Neuron (in vitro differentiated cells): ENCODE results near the gene MAMDC2.

Experiments
- H2AFZ ChIP-seq: one replicate; pipeline ENCODE4 v1.6.1; 2013; ENCODE audit warnings: low read depth, mild to moderate bottlenecking, inconsistent platforms, low read length, moderate library complexity
- H3K27me3 ChIP-seq: one replicate; pipeline ENCODE4 v1.6.1; 2013; ENCODE audit warnings: low read length; ENCODE audit not compliant: insufficient read depth
- H3K36me3 ChIP-seq: one replicate; pipeline ENCODE4 v1.6.1; 2013; ENCODE audit warnings: low read length; ENCODE audit not compliant: insufficient read depth
- H3K4me1 ChIP-seq: one replicate; pipeline ENCODE4 v1.6.1; 2013; ENCODE audit warnings: low read length; ENCODE audit not compliant: insufficient read depth
- H3K4me3 ChIP-seq: 2 replicates; pipeline ENCODE4 v1.5.1; 2013; ENCODE audit warnings: mild to moderate bottlenecking, low read length, moderate library complexity
- H3K9me3 ChIP-seq: one replicate; pipeline ENCODE4 v1.6.1; 2013; ENCODE audit warnings: low read length

Gene MAMDC2

GRCh38 chr9:70081120-70081495 is 37.5 kb downstream of the MAMDC2 start:
- no peak overlapping the region for H2AFZ ChIP-seq

DNA sequence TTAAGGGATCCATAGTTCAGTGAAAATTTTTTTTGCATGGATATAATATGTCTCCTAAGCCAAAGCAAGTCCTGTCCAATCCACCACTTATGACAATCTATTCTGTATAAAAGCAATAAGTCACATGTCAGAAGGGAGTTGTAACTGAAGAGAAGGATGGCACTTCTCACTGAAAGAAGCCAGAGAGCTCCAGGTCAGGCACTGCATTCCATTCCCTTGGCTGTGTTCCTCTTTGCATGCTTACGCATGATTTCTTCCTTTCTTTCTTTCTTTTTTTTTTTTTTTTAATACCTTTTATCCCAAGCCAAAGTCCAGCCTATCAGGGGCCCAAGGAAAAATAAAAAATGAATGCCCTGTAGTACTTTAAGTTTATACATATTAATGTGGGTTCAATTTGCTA is 39.8 kb downstream of the MAMDC2 start:
- H2AFZ ChIP-seq: no peak overlapping the region
- H3K4me3 ChIP-seq: no peak overlapping the region
- no peaks in the 10 kb centered on the region for H3K27me3 ChIP-seq

More at GRCh38 chr9:70081120-70081495, 37.5 kb downstream of the MAMDC2 start:
- no peaks in the 10 kb centered on the region for H3K27me3 ChIP-seq
- no peaks in the 10 kb centered on the region for H3K9me3 ChIP-seq
- H3K4me1 ChIP-seq: peaks cover 36% of the 10 kb centered on the region
- no peaks in the 10 kb centered on the region for H3K36me3 ChIP-seq
- no peak overlapping the region for H3K4me3 ChIP-seq

DNA sequence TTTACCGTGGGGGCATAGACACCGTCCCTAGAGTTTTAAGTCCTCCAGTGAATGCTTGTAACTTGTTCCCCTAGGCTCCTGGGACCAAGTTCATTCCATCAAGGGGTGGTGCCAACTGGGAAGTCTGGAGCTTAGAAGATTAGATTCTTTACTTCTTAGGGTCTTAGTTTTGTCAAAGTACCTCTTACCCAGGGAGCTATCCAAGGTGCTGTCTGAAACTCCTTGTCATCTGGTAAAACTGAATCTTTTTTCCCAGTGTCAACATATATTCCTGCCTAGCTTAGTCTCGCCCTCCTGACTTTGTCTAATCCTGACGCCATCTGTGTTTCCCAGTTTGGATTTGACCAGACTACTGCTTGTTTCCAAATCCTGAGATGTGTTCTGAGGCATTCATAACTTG is 41.6 kb downstream of the MAMDC2 start:
- H3K4me1 ChIP-seq: peaks cover 29% of the 10 kb centered on the region
- H2AFZ ChIP-seq: no peak overlapping the region

More for the DNA sequence above, 39.8 kb downstream of the MAMDC2 start:
- Histone ChIP-seq H3K9me3 (no peaks in the 10 kb centered on the region), H3K4me1 (peaks cover 39% of the 10 kb centered on the region), H3K36me3 (no peaks in the 10 kb centered on the region)

GRCh38 chr9:70091103-70091502 is 47.5 kb downstream of the MAMDC2 start:
- no peaks in the 10 kb centered on the region for H3K9me3 ChIP-seq
- no peak overlapping the region for H2AFZ ChIP-seq
- no peak overlapping the region for H3K4me3 ChIP-seq
- peaks cover 11% of the 10 kb centered on the region for H3K4me1 ChIP-seq
- H3K36me3 ChIP-seq: no peaks in the 10 kb centered on the region
- no peaks in the 10 kb centered on the region for H3K27me3 ChIP-seq

More for the DNA sequence above, 41.6 kb downstream of the MAMDC2 start:
- Histone ChIP-seq H3K27me3 (no peaks in the 10 kb centered on the region), H3K4me3 (no peak overlapping the region), H3K36me3 (no peaks in the 10 kb centered on the region), H3K9me3 (no peaks in the 10 kb centered on the region)

GRCh38 chr9:70091572-70091971 is 47.9 kb downstream of the MAMDC2 start:
- Histone ChIP-seq H3K4me1 (peaks cover 8% of the 10 kb centered on the region), H3K4me3 (no peak overlapping the region), H2AFZ (no peak overlapping the region), H3K9me3 (no peaks in the 10 kb centered on the region), H3K36me3 (no peaks in the 10 kb centered on the region), H3K27me3 (no peaks in the 10 kb centered on the region)

- no peaks in the 10 kb centered on the region for H3K36me3 ChIP-seq
- H2AFZ ChIP-seq: no peak overlapping the region
- H3K4me3 ChIP-seq: no peak overlapping the region
Observed at GRCh38 chr9:70092190-70092589, 48.5 kb downstream of the MAMDC2 start.

DNA sequence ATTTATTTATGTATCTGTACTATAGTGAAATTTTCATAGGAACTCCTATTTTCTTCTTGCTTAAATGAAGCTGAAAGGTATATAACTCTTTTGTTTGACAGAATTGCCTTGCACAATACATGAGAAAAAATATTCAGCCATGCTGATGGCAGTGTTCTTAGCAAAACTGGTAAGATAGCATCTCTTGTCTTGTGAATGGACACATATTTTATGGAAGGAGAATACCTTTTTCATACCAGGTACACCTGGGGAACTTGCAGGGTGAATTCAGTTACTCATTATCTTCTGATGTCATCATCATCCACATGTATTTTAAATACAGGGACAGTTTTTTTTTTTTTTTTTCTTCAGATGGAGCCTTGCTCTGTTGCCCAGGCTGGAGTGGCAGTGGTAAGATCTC is 49.4 kb downstream of the MAMDC2 start:
- H3K36me3 ChIP-seq: no peaks in the 10 kb centered on the region
- H3K9me3 ChIP-seq: no peaks in the 10 kb centered on the region
- no peak overlapping the region for H3K4me3 ChIP-seq
- H2AFZ ChIP-seq: no peak overlapping the region
- H3K4me1 ChIP-seq: peaks cover 8% of the 10 kb centered on the region
- no peaks in the 10 kb centered on the region for H3K27me3 ChIP-seq

More at GRCh38 chr9:70092190-70092589, 48.5 kb downstream of the MAMDC2 start:
- H3K9me3 ChIP-seq: no peaks in the 10 kb centered on the region
- H3K4me1 ChIP-seq: peaks cover 8% of the 10 kb centered on the region
- no peaks in the 10 kb centered on the region for H3K27me3 ChIP-seq

- Histone ChIP-seq H3K9me3 (no peaks in the 10 kb centered on the region), H3K36me3 (no peaks in the 10 kb centered on the region), H3K4me1 (peaks cover 8% of the 10 kb centered on the region), H3K27me3 (no peaks in the 10 kb centered on the region), H3K4me3 (no peak overlapping the region), H2AFZ (no peak overlapping the region)
Observed at GRCh38 chr9:70093944-70094343, 50.3 kb downstream of the MAMDC2 start.

- Histone ChIP-seq H3K4me3 (no peak overlapping the region), H3K36me3 (no peaks in the 10 kb centered on the region), H3K4me1 (peaks cover 8% of the 10 kb centered on the region), H3K27me3 (no peaks in the 10 kb centered on the region), H3K9me3 (no peaks in the 10 kb centered on the region), H2AFZ (no peak overlapping the region)
Observed at GRCh38 chr9:70094747-70095146, 51.1 kb downstream of the MAMDC2 start.

GRCh38 chr9:70097187-70097586 is 53.5 kb downstream of the MAMDC2 start:
- Histone ChIP-seq H3K4me1 (peaks cover 8% of the 10 kb centered on the region), H2AFZ (no peak overlapping the region), H3K9me3 (no peaks in the 10 kb centered on the region), H3K36me3 (no peaks in the 10 kb centered on the region), H3K4me3 (no peak overlapping the region), H3K27me3 (no peaks in the 10 kb centered on the region)

GRCh38 chr9:70100362-70100761 is 56.7 kb downstream of the MAMDC2 start:
- H3K4me3 ChIP-seq: no peak overlapping the region

GRCh38 chr9:70101265-70101664 is 57.6 kb downstream of the MAMDC2 start:
- Histone ChIP-seq H3K27me3 (no peaks in the 10 kb centered on the region), H2AFZ (no peak overlapping the region), H3K4me3 (no peak overlapping the region), H3K36me3 (no peaks in the 10 kb centered on the region), H3K9me3 (no peaks in the 10 kb centered on the region), H3K4me1 (no peaks in the 10 kb centered on the region)

More at GRCh38 chr9:70100362-70100761, 56.7 kb downstream of the MAMDC2 start:
- Histone ChIP-seq H3K9me3 (no peaks in the 10 kb centered on the region), H3K27me3 (no peaks in the 10 kb centered on the region), H2AFZ (no peak overlapping the region), H3K4me1 (no peaks in the 10 kb centered on the region), H3K36me3 (no peaks in the 10 kb centered on the region)

DNA sequence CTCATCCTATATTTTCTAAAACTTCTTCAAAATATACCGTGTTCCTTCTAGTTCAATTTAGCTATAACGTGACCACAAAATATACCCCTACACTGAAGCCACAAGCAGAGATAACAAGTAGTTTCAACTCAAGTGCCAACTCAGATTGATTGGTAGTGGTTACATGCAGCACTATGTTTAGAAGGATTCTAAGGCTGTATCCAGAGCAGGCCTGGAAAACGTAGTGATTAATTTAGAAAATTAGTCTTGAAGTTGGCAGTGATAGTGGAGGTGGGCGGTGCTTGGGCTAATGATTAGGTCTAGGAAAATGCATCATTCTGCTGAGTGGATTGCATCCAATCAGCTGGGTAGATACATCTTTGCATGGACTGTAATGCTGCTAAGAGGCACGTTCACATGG is 61.5 kb downstream of the MAMDC2 start:
- Histone ChIP-seq H3K4me1 (no peaks in the 10 kb centered on the region), H3K4me3 (no peak overlapping the region), H3K27me3 (no peaks in the 10 kb centered on the region), H3K9me3 (no peaks in the 10 kb centered on the region), H2AFZ (no peak overlapping the region), H3K36me3 (no peaks in the 10 kb centered on the region)

DNA sequence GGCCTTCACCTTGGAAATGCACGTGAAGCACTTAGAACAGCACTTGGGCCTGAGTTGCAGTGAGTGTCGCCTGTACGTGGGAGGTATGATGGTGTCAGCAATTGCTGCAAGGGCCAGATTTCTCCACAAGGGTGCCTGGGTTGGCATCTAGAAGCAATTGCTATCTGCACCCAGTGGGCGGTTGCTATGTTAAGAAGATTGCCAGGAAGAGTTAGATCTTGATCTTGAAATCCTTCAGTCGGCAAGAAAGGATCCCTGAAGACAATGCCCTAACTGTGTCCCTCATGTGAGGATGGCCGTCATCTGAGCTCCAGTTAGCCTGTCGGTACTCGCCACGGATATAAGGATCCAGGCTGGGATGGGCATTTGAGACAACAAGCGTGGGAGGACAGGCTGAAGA is 62.9 kb downstream of the MAMDC2 start:
- H3K4me3 ChIP-seq: no peak overlapping the region
- H3K9me3 ChIP-seq: no peaks in the 10 kb centered on the region
- no peaks in the 10 kb centered on the region for H3K27me3 ChIP-seq
- no peaks in the 10 kb centered on the region for H3K36me3 ChIP-seq
- H2AFZ ChIP-seq: no peak overlapping the region
- peaks cover 7% of the 10 kb centered on the region for H3K4me1 ChIP-seq
